Skeletal muscle satellite cell (primary cell): ENCODE data around the gene FAM13C.
"Not testable (repeated sequence)": the region's sequence is repeated elsewhere in the genome, so short reads cannot be mapped to it uniquely, and the experiment has no call there.

ENCODE experiments used
- H3K27me3 ChIP-seq: 2 replicates; pipeline ENCODE4 v1.7.0; 2013; ENCODE audit warnings: low read length; ENCODE audit not compliant: control insufficient read depth, insufficient read depth
- H3K36me3 ChIP-seq: 2 replicates; pipeline ENCODE4 v1.7.0; 2013; ENCODE audit warnings: mild to moderate bottlenecking, control low read depth, low read length; ENCODE audit not compliant: insufficient read depth
- H3K4me1 ChIP-seq: 2 replicates; pipeline ENCODE4 v1.7.0; 2013; ENCODE audit warnings: low read length; ENCODE audit not compliant: control insufficient read depth, insufficient read depth
- H3K4me2 ChIP-seq: 2 replicates; pipeline ENCODE4 v1.7.0; 2013; ENCODE audit warnings: mild to moderate bottlenecking, low read length
- H3K4me3 ChIP-seq: 2 replicates; pipeline ENCODE4 v1.7.0; 2013; ENCODE audit warnings: low read length
- H3K9ac ChIP-seq: 2 replicates; pipeline ENCODE4 v1.7.0; 2013; ENCODE audit warnings: mild to moderate bottlenecking, low read depth, low read length, moderate library complexity
- H3K9me3 ChIP-seq: replicated peaks from 2 replicates; pipeline ENCODE4 v1.7.0; 2013; ENCODE audit warnings: mild to moderate bottlenecking, control low read depth, low read length

FAM13C gene

DNA sequence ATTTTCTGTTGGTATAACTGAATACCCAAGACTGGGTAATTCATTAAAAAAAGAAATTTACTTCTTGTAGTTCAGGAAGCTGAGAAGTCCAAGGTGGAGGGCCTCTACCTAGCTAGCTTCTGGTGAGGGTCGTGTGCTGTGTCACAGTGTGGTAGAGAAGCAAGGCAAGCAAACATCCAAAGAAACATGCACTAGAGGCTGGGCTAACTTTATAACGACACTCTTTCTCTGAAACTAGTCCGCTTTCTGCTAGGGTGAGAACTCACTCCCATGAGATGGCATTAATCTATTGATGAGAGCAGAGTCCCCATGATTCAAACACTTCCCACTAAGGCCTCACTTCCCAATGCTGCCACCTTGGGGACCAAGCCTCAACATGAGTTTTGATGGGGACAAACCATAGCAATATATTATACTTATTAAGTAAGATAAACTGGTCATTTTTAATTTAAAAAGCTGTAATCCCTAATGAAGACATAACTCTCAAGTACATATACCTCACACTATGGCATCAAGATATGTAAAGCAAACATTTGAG is 135.1 kb downstream of the FAM13C start:
- Histone ChIP-seq H3K4me1 (no peaks in the 10 kb centered on the region), H3K27me3 (no peaks in the 10 kb centered on the region), H3K9me3 (no peaks in the 10 kb centered on the region), H3K9ac (no peak overlapping the region), H3K4me3 (no peak overlapping the region), H3K4me2 (no peak overlapping the region), H3K36me3 (no peaks in the 10 kb centered on the region)

DNA sequence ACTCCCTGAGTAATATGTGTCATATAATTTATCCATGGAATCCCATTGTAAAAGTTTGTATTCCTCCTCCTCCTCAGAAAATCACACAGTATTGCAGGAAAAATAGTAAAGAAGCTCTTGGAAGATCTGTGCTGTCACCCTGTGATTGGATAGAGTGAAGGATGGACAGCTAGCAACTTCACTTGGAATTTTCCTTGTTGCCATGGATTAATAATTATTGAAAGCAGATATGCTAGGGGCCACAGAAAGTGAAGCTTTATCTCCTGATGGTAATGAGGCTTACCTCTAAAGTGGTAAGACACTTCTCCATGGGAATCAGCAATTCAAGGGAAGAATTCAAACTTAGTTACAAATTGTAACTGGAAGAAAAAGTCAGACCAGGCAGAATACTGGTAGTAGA is 137.1 kb downstream of the FAM13C start:
- Histone ChIP-seq H3K9ac (no peak overlapping the region), H3K27me3 (no peaks in the 10 kb centered on the region), H3K9me3 (no peaks in the 10 kb centered on the region), H3K4me1 (no peaks in the 10 kb centered on the region), H3K4me3 (no peak overlapping the region), H3K36me3 (no peaks in the 10 kb centered on the region), H3K4me2 (no peak overlapping the region)

DNA sequence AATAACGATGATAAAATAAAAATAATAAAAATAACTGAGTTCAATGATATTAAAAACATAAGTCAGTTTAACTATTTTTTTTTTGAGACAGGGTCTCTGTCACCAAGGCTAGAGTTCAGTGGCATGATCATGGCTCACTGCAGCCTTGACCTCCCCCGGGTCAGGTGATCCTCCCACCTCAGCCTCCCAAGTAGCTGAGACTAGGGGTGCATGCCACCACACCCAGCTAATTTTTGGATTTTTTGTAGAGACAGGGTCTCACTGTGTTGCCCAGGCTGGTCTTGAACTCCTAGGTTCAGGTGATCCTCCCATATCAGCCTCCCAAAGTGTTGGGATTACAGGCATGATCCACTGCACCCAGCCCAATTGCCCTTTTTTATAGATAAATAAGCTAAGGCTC is 138.8 kb downstream of the FAM13C start:
- H3K4me3 ChIP-seq, H3K36me3 ChIP-seq, H3K9ac ChIP-seq, H3K4me1 ChIP-seq, H3K9me3 ChIP-seq, H3K27me3 ChIP-seq, H3K4me2 ChIP-seq: not testable (repeated sequence)

DNA sequence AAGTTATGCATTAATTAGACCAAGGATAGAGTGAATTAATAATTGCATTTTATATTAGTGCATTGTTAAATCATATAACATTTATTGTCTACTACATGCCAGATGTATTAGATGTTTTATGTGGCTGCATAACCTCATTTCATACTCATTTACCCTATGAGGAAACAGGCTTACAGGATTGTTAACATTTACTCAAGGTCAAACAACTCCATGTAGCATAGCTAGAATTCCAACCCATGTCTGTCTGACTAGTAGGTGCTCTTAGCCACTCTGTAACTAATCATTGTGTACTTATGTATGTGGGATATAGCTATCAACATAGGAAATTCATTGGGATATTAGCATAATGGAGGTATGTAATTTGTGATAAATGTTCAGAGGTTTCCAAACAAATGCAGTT is 139.6 kb downstream of the FAM13C start:
- Histone ChIP-seq H3K36me3 (no peaks in the 10 kb centered on the region), H3K4me1 (no peaks in the 10 kb centered on the region), H3K4me2 (no peak overlapping the region), H3K9ac (no peak overlapping the region), H3K9me3 (no peaks in the 10 kb centered on the region), H3K4me3 (no peak overlapping the region), H3K27me3 (no peaks in the 10 kb centered on the region)

DNA sequence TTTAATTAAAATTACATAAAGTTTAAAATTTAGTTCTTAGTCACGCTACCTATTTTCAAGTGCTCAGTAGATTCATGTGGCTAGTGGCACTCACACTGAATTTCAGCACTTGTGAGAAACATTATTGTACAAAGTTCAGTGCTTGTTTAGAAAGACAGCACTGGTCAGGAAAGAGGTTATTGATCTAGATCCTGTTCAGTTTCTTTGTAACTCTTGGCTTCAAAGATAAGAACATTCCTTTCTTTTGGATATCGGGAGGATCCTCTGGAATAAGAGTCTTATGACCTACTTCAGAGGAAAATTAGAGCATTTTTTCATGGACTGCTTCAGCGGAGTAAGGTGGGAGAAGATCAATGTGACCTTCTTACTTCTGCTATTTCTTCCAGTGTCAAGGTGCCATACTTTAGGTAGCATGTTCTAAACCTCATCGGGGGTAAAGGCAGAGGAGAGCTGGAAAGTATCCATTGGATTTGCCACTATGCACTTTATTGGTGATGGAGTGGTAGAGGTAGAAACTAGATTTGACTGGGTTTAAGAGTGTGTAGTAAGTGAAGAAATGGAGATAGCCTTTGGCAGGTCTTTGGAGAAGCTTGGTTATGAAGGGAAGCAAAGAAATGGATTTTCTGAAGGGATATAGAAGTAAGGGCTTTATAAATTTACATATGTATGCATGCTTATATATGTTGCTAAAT is 146.0 kb downstream of the FAM13C start:
- H3K9ac ChIP-seq = no peak overlapping the region
- H3K9me3 ChIP-seq = no peaks in the 10 kb centered on the region
- H3K4me3 ChIP-seq = no peak overlapping the region
- H3K4me1 ChIP-seq = no peaks in the 10 kb centered on the region
- no peaks in the 10 kb centered on the region for H3K36me3 ChIP-seq
- peaks cover 4% of the 10 kb centered on the region for H3K27me3 ChIP-seq
- H3K4me2 ChIP-seq = no peak overlapping the region

DNA sequence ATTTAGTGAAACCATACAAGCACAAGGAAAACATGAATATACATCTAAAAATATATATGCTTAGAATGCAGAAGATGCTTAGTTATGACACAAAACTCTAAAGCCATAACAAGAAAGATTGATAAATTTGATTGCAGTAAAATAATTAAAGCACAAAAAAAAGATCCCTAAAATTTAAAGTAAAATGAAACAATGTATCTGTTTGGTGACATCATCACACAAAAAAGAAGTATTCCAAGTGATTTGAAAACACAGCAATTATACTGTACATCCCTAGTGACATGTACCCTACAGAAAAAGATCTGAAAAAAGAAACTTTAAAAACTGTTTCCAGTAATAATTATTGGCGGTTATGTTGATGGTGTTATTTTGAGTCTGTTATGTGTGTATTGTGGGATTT is 148.2 kb downstream of the FAM13C start:
- Histone ChIP-seq H3K4me3 (no peak overlapping the region), H3K9ac (no peak overlapping the region), H3K27me3 (peaks cover 4% of the 10 kb centered on the region), H3K9me3 (no peaks in the 10 kb centered on the region), H3K36me3 (no peaks in the 10 kb centered on the region), H3K4me1 (no peaks in the 10 kb centered on the region), H3K4me2 (no peak overlapping the region)

DNA sequence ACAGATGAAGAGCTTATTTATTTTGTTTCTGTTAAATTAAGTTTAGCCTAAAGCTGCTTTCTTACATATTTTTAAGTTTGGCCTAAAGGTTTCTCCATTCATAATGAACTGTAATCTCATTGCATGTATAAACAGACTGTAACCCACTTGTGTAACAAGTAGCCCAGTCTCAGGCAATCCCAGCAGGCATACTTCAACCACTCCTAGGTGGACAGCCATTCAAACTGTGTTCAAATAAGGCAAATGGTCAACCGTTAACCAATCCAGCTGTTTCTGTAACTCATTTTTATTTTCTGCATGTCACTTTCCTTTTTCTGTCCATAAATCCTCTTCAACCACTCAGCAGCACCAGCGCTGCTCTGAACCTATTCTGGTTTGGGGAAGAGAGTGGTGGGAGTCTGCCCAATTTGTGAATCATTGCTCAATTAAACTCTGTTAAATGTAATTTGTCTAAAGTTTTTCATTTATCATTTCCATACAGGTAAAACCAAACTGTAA is 150.0 kb downstream of the FAM13C start:
- no peak overlapping the region for H3K4me2 ChIP-seq
- H3K27me3 ChIP-seq = peaks cover 4% of the 10 kb centered on the region
- H3K9me3 ChIP-seq = no peaks in the 10 kb centered on the region
- H3K4me1 ChIP-seq = no peaks in the 10 kb centered on the region
- no peak overlapping the region for H3K4me3 ChIP-seq
- no peak overlapping the region for H3K9ac ChIP-seq
- no peaks in the 10 kb centered on the region for H3K36me3 ChIP-seq

DNA sequence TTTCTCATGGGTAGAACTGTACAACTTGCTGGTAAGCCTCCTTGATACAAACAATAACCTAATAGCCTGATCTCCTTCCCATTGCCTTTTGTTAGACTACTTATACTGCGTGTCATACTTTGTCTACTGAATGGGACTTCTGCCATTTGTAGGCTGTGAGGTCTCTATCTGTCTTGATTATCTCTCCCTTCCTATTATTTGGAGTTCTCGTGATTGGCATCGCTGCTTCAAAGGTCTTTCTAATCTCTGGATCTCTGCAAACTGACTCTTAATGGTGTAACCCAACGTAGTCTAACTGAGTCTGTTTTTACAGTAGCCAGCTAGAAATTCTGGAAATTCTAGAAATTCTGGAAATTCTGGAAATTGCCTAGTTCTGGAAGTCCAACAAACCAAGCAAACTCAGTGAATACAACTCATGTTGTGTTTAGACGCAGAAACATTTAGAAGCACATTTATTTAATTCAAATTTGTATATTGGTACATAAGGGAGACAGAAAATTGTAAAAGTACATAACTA is 156.1 kb downstream of the FAM13C start:
- H3K4me1 ChIP-seq = no peaks in the 10 kb centered on the region
- no peak overlapping the region for H3K4me3 ChIP-seq
- no peaks in the 10 kb centered on the region for H3K27me3 ChIP-seq
- no peaks in the 10 kb centered on the region for H3K36me3 ChIP-seq
- no peaks in the 10 kb centered on the region for H3K9me3 ChIP-seq
- H3K9ac ChIP-seq = no peak overlapping the region
- H3K4me2 ChIP-seq = no peak overlapping the region
